Measurements from ENCODE around the gene GREB1L.

The GREB1L gene

DNA sequence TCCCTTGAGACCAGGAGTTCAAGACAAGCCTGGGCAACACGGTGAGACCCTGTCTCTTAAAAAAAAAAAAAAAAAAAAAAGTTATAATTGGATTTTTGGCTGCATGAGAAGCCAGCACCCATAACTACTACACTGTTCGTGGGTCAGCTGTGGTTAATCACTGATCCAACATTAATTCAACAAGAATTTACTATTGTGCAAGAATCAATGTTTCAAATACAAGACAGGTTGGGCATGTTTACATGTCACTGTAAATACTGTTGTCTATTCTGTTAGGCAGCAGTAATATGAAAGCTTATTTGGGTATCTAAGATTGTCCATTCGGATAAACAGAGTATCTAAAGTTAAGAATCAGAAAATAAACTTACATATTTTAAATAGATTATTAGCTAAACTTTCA is 296.2 kb downstream of the GREB1L start:
- DNase-seq (ENCODE audit: insufficient read length, low spot score) (no peak), FAIRE-seq (peak; percentile 40)

- DNase-seq (ENCODE audit: insufficient read length, low spot score) (no peak), FAIRE-seq (no peak)
These were observed 304.4 kb downstream of the GREB1L start for GRCh38 chr18:21546423-21546822.

DNA sequence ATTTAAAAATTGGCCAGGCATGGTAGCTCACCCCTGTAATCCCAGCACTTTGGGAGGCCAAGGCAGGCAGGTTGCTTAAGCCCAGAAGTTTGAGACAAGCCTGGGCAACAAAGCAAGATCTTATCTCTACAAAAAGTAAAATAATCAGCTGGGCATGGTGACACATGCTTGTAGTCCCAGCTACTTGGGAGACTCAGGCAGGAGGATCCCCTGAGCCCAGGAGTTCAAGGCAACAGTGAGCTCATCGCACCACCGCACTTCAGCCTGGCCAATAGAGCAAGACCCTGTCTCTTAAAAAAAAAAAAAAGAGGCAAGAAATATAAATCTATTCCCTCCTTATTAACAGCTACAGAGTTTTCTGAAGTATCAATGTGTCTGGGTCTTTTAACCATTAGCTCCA is 306.6 kb downstream of the GREB1L start:
- FAIRE-seq (no peak), DNase-seq (ENCODE audit: insufficient read length, low spot score) (no peak)

- no peak for FAIRE-seq
- no peak for DNase-seq (ENCODE audit: insufficient read length, low spot score)
These were observed 308.5 kb downstream of the GREB1L start for GRCh38 chr18:21550510-21550970.

DNA sequence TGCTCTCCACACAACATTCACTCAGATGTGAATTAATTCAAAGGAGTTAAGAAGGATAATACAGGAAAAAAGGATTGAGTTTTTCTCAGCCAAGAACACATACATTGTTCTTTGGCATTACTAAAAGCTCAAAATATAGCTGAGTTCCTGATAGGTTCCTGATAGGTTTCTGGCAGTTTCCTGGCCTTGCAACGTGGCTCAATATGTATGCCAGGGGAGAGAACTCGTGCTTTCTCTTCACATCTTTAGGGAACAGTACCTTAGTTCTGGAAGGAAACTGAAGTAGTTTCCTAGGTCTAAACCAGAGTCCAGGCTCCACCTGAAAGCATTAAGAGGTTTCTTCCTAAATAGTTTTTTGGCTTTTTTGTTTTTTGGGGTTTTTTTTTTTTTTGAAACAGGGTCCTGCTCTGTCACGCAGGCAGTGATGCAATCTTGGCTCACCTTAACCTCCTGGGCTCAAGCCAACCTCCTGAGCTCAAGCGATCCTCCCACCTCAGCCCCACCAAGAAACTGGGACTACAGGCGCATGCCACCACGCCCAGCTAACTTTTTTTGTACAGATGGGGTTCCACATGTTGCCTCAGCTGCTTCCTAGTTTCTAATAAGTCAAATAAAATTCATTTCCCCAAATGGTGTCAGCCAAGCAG is 315.7 kb downstream of the GREB1L start:
- DNase-seq (ENCODE audit: insufficient read length, low spot score) (no peak), FAIRE-seq (no peak)

DNA sequence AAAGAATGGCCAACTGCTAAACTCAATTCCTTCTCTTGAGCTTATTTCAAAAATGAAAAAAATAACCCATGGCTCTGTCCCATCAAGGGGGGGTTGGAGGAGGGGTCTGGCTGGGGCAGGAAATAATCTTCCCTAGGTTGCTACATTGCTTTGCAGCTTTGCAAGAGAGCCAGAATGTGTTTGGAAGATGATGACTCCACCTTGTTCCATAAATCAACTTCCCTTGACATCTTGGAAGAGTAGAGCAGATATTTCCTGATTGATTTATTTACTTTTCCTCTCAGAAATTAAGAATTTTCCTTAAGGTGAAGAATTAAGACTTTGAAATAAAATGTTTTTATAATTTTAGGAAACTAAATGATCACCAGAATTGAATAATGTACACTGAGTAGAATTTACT is 317.2 kb downstream of the GREB1L start:
- DNase-seq (ENCODE audit: insufficient read length, low spot score) (no peak), FAIRE-seq (no peak)

- FAIRE-seq (no peak), DNase-seq (ENCODE audit: insufficient read length, low spot score) (no peak)
These were observed 329.7 kb downstream of the GREB1L start for GRCh38 chr18:21571772-21572171.
